Stimulated activated CD8-positive, alpha-beta memory T cell treated with anti-CD3 and anti-CD28 coated beads, Interleukin-4, amount 100 ng/mL, for 24 hours (primary cell): Measurements from ENCODE around the gene UXS1.

Experiments used
- DNase-seq: peaks from one replicate; pipeline ENCODE4 v3.0.0-alpha.2; 2020; ENCODE audit warnings: low read depth

UXS1 gene

GRCh38 chr2:106189325-106189724 lies 4.8 kb downstream of the UXS1 start:
- DNase-seq = no peak

GRCh38 chr2:106187273-106187891 lies 6.7 kb downstream of the UXS1 start:
- DNase-seq = no peak

- no peak for DNase-seq
Observed at GRCh38 chr2:106185475-106186184, 8.5 kb downstream of the UXS1 start.

- DNase-seq = no peak
Observed at GRCh38 chr2:106184857-106185256, 9.2 kb downstream of the UXS1 start.

- no peak for DNase-seq
Observed at GRCh38 chr2:106184394-106184793, 9.7 kb downstream of the UXS1 start.

GRCh38 chr2:106183101-106183696 lies 10.9 kb downstream of the UXS1 start:
- DNase-seq = no peak

- no peak for DNase-seq
Observed at GRCh38 chr2:106181064-106181463, 13.0 kb downstream of the UXS1 start.

GRCh38 chr2:106180602-106181001 lies 13.5 kb downstream of the UXS1 start:
- no peak for DNase-seq

- DNase-seq = no peak
Observed at GRCh38 chr2:106178716-106179115, 15.4 kb downstream of the UXS1 start.

- no peak for DNase-seq
Observed at GRCh38 chr2:106177581-106177980, 16.5 kb downstream of the UXS1 start.

- DNase-seq = no peak
Observed at GRCh38 chr2:106176446-106177099, 17.5 kb downstream of the UXS1 start.

GRCh38 chr2:106175086-106175850 lies 18.8 kb downstream of the UXS1 start:
- DNase-seq = no peak

GRCh38 chr2:106174056-106174455 lies 20.0 kb downstream of the UXS1 start:
- no peak for DNase-seq

- DNase-seq = no peak
Observed at GRCh38 chr2:106172649-106173048, 21.5 kb downstream of the UXS1 start.

GRCh38 chr2:106168657-106169056 lies 25.4 kb downstream of the UXS1 start:
- DNase-seq = no peak

GRCh38 chr2:106167067-106167466 lies 27.0 kb downstream of the UXS1 start:
- DNase-seq = no peak

GRCh38 chr2:106165561-106165960 lies 28.5 kb downstream of the UXS1 start:
- no peak for DNase-seq

GRCh38 chr2:106165029-106165428 lies 29.1 kb downstream of the UXS1 start:
- no peak for DNase-seq

GRCh38 chr2:106163948-106164545 lies 30.1 kb downstream of the UXS1 start:
- no peak for DNase-seq

GRCh38 chr2:106161938-106162820 lies 31.9 kb downstream of the UXS1 start:
- no peak for DNase-seq

GRCh38 chr2:106161341-106161740 lies 32.8 kb downstream of the UXS1 start:
- no peak for DNase-seq
